ENCODE results near the gene L3MBTL4.

DNA sequence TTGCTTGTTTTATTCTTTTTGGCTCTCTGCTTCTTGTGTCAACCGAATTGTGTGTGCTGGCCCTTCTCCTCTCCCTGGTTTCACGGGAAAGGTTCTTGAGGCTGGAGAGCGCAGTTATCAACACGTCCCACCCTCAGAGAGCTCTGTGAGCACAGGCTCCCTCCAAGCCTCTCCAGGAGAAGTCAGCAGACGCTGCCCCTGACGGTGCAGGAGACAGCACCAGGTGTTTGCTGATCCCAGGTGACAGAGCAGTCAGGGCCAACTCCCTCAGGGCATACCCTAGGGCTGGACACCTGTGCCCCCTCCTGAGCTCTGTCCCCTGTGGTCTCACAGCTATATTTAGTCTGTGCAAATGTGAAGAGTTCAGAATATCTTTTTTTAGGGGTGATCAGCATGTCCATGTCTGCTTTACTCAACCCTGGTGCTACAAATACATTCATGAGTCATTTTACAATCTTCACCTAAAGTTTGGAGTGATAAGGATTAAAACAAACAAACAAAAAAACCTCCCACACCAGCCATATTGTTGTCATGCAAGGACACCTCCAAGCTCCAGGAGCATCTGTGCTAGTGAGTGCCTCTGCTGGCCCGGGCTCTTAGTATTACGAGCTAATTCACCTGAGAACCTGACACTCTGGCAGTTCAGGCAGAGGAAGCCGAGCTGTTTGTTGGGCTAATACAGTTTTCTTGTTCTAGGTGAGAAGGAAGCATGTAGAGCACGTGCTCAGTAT, 453.4 kb downstream of the L3MBTL4 start:
- TF ChIP-seq CTCF (IDR thresholded peaks at IDR 0.05; ENCODE audit: poor library complexity) (no peak), EZH2 (IDR thresholded peaks at IDR 0.05; ENCODE audit: borderline replicate concordance) (no peak), EZH2phosphoT487 (IDR thresholded peaks at IDR 0.05; ENCODE audit: low read depth, severe bottlenecking, unreplicated experiment) (no peak)

Measured in hepatocyte (in vitro differentiated cells).